Middle frontal gyrus (tissue), 1 donor: ENCODE results near the gene NKAPL.

ENCODE experiments used
- DNase-seq: peaks from one replicate; pipeline ENCODE4 v3.0.0-alpha.2; 2015; ENCODE audit warnings: low spot score; ENCODE audit errors: extremely low spot score

The NKAPL gene

DNA sequence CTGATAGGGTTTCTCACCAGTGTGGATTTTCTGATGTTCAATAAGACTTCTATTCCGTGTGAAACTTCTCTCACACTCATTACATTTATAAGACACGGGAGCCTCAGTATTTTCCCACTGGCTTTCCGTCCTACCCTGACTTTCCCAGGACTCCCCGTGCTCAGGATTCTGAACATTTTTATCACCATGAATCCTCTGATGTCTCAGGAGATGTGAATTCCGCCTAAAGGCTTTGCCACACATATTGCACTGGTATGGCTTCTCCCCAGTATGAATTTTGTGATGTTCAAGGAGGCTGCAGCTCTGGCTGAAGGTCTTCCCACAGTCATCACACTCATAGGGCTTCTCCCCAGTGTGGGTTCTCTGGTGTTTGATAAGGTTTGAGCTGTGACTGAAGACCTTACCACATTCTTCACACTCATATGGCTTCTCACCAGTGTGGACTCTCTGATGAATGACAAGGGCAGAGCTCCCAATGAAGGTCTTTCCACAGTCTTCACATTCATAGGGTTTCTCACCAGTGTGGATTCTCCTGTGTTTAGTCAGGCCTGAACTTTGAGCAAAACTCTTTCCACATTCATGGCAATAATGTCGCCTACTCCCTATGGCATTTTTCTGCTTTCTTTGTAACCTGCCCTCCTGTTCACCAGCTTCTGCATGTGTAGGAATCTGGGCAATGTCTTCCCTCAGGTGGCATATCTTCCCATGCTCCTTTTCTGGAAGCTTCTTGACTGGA, 13.7 kb upstream of the NKAPL start:
- DNase-seq = no peak

DNA sequence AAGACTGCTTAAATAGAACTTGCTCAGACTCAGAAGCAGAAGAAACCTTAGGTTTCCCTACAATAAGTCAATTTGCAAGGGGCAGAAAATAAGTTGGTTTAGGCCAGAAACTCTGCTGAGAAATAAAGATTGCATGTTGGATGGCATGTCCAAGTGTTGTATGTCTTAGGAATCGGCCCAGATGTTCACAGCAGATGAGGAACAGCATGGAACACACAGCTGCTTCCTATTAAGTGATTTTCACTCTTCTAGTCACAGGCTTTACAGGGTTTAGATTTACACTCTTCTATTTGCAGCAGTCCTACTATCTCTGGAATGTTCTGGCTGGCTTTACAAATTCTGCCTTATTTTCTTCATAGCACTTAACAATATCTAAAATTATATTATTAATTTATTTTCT, 10.2 kb upstream of the NKAPL start:
- DNase-seq = no peak

DNA sequence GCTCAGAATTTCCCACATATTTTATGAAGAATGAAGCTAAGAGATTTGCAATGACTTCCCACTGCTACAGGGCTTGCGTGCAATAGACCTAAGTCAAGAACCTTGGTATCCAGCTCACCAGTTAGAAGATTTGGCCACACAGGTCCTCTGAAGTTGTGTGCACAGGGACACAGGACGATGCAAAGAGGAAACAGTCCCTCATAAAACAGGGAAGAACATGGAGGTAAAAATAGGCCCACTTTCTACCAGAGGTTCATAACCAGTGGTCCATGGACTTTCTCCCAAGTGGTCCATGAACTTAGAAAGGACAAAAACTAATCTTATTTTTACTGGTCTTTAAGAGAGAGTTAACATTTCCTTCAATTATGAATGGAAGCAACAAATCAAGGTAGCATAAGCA, 8.3 kb upstream of the NKAPL start:
- no peak for DNase-seq

DNA sequence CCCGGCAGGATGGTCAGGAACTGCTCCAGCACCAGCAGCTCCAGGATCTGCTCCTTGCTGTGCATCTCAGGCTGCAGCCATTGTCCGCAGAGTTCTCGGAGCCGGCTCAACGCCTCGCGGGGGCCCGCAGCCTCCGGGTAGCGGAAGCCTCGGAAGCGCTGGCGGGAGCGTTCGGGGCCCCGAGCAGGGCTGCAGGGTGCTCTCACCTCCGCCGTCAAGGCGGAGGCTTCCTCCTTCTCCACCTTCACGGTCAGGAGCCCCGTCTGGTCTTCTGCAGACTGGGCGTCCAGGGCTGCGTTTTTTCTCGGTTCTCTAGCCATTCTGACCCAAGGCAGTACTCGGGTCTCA, 7.5 kb upstream of the NKAPL start:
- DNase-seq = no peak

DNA sequence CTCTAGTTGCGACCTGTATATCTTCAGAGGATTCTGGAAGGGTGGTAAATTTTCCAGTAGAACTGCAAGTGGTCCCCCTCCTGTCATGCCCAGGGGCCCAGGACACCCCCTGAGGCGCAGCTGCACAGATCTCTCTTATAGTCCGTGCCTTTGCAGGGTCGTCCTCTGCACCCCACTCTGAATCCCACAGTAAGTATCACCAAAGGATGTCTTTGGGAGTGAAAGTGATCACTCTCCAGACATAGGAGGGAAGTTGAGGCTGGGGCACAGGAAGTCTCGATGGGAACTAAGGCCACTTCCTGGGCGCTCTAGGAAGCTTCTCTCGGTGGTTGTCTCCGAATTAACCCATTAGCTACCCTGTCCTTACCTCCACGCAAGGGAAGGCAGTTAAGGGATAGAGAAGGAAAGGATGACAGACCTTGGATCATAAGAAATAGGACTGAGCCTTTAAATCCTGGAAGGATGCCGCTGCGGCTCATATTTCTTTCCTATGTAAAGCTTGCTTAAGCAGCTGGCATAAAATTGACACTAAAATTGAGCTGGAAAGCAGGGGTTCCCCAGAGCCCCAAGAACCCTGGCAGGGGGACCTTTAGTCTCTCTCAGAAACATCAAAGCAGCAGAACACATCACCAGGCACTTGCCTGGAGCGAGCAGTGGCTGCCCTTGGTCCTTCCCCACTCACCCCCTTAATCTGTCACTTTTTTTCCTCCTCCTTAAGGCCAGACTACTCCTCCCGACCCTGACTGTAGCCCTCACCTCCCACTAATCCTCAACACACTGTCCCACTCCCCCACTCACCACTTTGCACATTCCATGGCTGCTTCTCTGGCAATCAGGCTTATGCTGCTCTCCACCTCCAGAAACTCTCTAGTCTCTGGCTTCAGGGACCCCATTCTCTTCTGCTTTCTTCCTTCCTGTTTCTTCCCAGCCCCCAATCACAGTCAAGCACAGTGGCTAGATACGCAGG, 6.8 kb upstream of the NKAPL start, which contains the start of gene ZKSCAN4:
Gene ZKSCAN4 (minus strand): TSS at position 261 of the 967 bp plus-strand sequence. CDS start 289 bp downstream, outside the sequence.
- peak; percentile 66 for DNase-seq

DNA sequence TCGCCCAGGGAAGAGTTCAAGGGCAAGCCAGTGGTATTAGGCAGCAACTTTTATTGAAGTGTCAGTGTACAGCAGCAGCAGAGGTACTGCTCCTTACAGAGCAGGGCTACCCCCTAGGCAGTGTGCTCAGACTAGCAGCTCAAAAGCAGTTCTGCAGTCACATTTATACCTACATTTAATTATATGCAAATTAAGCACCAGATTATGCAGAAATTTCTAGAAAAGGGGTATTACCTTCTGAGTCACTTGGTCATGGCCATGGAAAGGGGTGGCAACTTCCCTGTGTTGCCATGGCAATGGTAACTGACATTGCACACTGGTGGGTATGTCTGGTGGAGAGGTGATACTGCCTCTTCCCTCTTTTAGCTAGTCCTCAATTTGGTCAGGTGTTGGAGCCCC, 5.0 kb upstream of the NKAPL start:
- no peak for DNase-seq

DNA sequence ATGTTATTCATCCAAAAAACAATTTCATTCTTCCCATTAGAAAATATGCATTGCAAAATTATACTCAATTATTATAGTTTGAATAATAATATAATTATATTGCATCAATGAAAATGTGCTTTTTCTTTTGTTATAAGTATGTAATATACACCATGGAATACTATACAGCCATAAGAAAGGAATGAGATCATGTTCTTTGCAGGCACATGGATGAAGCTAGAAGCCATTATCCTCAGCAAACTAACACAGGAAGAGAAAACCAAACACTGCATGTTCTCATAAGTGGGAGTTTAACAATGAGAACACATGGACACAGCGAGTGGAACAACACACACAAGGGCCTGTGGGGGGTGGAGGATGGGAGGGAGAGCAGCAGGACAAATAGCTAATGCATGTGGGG, 2.1 kb upstream of the NKAPL start:
- no peak for DNase-seq

DNA sequence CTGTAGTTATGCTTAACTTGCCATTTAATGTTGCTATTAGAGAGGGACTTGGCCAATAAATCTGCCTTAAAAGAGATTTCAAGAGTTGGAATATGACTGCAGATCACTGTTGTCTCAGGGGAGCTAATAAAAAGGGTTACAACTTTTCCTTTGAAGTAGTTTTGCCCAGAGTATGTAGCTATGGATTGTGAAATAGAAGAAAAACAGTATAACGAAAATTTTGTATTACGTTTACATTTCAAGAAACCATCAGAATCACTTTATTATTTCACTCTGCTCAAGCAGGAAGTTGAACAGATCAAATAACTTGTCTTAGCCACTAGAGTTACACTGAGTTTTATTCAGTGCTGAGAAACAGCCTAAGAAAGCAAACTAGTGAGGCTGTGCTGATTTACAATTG, 4.8 kb downstream of the NKAPL start:
- no peak for DNase-seq

DNA sequence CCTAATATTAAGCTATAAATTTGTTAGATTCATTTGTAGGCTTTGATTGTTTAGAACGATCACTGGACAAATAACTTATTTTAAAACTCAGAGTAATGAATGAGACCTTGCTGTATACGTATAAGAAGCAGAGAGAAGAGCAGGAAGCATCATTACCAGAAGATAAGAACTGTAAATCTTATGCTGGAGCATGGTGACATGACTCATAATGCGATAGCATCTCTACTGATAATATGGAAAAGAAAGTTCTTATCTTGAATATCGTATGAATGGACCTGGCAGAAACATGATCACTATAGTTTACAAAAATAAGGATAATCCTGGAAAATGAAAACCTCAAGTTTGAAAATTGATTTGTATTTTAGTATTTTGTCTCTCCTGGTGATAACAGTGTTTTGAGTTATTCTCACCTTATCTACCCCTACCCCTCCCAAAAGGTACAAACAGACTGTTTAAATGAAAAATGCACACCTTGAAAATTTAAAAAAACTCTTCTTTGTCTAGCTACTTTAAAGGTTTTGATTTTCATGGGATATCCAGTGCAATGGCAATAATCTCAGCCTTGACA, 5.8 kb downstream of the NKAPL start:
- DNase-seq = no peak

DNA sequence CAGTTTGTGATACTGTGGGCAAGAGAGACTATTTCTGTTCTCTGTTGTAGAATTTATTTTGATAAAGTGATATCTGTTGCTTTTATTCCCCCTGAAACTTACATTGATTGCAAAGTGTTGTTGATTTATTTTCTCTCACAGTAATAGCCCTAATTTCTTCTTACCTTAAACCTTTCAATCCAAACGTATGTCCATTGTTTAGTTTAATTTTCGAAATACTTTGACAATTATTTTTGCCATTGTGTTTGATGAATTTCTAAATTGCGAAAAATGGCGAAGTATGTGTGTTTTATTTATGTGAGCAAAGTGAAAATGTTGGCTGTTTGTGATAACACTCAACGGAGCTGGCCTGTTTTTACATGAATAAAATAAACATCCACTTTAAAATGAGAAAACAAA, 7.5 kb downstream of the NKAPL start:
- no peak for DNase-seq

DNA sequence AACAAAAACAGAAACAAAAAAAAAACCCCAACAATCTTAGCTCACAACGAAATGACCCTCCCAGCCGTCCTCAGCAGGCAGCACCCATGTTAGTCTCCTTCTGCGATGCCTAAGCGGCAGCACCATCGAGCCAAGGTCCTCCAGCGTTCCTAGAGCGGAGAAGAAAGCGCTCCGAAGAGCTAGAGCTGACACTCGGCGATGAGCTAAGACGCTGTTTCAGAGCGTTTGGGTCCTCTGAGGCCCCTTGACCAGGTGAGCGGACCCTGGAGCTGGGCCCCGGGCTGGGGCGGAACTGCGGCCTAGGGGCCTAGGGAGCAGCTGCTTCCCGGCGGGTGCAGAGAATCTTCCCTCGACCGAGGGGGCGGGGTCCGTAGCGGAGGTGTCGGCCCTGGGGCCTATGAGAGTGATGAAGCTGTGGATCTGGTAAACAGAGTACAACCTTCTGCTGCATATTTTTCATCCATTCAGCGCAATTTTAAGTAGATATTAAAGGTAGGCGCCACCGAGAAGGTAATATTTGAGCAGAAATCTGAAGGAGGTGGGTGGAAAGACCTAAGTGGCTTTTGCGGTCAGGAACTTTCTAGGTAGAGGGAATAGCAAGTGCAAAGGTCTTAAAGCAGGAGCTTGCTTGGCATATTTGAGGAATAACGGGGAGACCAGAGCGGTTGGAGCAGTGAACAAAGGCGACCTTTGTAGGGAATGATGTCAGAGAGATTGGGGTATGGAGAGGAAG, 8.0 kb downstream of the NKAPL start, which contains the start of gene ZSCAN26:
Gene ZSCAN26 (plus strand): TSS at position 182 of the 733 bp plus-strand sequence. CDS start 4,777 bp downstream, outside the sequence.
- DNase-seq = peak; percentile 81

DNA sequence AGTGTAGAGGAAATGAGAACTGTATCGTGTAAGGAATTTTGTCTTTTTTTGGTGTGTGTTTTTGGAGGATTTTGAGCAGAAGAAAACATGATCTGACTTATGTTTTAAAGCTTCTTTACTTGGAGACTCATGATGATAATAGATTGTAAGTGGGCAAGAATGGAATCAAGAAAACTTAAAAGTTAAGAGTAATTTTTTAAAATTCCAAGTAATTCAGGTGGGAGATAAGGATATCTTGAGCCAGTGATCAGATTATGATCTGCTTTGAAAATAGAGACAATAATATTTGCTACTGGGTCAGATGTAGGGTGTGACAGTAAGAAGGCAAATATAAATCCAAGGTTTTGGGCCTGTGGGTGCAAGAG, 8.6 kb downstream of the NKAPL start:
- DNase-seq = no peak

DNA sequence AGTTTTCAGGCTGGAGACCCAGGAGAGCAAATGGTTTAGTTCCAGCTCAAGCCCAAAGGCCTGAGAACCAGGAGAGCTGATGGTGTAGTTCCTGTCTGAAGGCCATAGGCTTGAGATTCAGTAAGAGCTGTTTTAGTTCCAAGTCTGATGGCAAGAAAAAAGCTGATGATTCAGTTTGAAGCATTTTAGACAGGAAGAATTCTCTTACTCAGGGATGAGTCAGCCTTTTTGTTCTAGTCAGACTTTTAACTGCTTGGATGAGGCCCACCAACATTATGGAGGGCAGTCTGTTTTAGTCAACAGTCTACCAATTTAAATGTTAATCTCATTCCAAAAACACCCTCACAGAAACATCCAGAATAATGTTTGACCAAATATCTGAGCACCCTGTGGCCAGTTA, 10.4 kb downstream of the NKAPL start:
- DNase-seq = no peak

DNA sequence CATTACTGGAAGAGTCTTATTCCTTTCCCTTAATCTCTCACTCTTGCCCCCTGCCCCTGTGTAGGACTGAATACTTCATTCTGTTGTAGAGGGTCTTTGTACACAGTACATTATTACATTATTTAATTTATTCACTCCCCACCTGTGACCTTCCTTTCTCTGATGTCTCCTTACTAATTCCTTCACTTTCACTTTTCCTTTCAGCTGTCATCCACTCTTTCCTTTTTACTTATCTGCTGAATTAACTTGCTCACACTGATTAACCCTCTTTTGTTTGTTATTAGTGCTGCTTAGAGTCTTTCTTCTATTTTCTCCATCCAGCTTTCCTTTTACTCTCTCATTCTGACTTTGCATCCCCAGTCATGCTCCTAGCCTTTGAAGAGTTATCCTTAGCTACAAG, 15.8 kb downstream of the NKAPL start:
- no peak for DNase-seq

DNA sequence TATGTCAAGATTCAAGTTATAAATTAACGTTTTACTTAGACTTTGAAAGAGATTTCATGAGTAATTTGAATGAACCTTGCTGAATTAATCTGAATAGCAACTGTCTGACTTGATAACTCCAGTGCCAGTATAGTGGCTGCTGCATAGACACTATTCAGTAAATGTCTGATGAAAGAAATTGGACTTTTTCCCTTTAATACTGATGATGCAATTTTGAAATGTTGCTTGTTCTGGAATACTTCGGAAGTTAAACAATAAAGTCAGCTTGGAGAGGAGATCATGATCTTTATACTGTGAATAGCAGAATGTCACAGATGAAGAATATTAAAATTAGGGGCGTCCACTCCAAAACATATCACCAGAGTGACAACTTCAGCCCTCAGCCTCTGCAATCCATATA, 18.6 kb downstream of the NKAPL start:
- no peak for DNase-seq

DNA sequence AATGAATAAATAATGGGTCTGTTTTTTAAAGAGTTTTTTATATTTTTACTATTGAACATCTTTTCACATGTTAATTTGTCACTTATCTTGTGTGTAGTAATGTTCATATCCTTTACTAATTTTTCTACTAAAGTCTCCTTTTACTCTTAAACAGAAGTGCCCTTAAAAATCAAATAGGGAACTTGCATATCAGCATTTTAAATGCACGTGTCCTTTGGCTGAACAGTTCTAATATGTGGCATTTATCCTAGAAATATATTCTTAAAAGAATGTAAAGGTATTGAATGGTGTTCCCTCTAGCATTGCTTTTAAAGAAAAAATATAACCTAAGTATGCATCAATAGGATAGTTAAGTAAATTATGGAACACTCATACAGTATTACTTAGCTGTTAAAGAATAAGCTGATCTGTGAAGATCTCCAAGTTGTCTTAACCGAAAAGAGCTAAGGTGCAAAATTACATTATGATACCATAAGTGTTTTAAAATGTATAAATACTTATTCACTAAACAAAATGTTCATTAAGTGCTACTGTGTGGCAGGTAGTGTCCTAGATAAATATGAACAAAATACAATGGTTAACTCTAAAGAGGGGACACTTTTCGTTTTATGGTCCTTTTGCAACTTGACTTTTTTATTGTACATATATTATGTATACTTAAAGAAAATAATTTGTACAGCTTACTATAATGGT, 21.6 kb downstream of the NKAPL start:
- no peak for DNase-seq

DNA sequence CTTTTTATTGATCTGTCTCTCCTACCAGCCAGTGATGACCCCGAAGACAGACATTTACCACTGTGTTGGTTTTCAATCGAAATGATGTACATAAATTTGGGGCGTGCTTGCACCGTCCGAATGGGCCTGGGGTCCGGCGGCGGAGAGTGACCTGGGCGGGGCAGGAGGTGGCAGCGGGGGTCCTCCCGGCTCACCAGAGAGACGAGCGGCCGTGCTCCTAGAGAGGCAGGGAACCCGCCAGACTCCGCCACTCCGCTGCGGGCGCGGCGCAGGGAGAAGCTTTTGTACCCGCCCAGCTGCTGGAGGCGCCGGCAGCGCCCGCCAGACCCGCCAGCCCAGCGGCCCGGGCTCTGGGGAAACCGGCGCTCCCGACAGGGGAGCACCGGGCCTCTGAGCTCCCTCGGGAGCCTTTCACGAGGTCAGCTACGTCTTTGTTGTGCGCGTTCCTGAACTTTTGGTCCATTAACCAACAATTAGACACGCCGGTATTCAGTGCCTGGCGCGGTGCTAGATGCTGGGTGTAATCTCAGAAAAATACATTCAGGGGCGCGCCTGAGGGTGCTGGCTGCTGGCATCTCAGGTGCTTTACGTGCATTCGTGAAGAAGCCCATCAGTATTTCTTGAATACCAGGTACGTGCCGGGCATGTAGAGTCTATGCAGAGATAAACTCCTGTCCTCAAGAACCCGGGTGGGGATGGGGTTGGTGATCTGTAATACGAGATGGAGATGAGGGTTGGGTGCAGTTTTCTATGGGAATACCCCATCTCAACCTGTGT, 22.4 kb downstream of the NKAPL start, which contains the start of gene PGBD1:
Gene PGBD1 (plus strand): TSS at position 285 of the 777 bp plus-strand sequence. CDS start 2,242 bp downstream, outside the sequence.
- DNase-seq = peak; percentile 44

DNA sequence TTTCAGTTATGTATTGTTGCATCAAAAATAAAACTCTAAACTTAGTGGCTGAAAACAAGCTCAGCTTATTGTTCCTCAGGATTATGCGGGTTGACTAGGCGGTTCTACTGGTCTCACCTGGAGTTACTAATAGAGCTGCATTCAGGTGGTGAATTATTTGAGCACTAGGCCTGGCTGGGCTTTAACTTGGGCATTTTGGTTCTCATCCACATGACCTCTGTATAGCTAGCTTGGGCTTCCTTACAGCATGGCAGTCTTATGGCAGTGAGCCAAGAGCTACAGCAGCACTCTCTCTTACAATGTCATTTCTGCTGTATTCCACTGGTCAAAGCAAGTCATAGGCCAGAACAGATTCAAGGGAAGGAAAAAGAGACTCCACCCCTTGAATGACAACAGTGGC, 23.8 kb downstream of the NKAPL start:
- no peak for DNase-seq

DNA sequence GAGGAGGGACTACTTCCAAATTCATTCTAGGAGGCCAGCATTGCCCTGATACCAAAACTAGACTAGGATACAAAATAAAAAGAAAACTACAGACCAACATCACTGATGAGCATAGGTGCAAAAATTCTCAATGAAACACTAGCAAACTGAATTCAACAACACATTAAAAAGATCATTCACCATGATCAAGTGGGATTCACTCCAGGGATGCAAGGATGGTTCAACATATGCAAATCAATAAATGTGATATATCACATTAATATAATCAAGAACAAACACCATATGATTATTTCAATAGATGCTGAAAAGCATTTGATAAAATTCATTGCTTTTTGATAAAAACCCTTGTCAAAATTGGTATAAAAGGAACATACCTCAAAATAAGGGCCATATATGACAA, 32.5 kb downstream of the NKAPL start:
- DNase-seq = no peak

DNA sequence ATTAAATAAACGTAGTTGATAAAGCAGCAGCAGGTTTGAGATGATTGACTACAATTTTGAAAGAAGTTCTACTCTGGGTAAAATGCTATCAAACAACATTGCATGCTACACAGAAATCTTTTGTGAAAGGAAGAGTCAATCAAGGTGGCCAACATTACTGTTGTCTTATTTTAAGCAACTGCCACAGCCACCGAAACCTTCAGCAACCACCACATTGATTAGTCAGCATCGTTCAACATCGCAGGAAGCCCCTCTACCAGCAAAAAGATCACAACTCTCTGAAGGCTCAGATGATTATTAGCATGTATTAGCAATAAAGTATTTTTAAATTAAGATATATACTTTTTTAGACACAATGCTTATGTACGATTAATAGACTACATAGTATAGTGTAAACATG, 36.2 kb downstream of the NKAPL start:
- DNase-seq = no peak
